H1 (cell line): Measurements from ENCODE around the gene RDH14. TPM values are rescaled to one million over a fixed set of nuclear protein-coding genes. Genes with fewer than 3 reads are reported as not detected.

Experiments used
- KDM1A ChIP-seq: fragments of 200-600, 300-600 bp; sonication (generic); IDR thresholded peaks from 2 replicates; pipeline ENCODE4 v1.7.1; 2016; ENCODE audit warnings: mild to moderate bottlenecking, low read length, borderline replicate concordance
- polyA plus RNA-seq, 7 experiments: library from polyadenylated mRNA; depleted of rRNA in 3 of 7; stranded (reverse) in 5 of 7; unstranded in 2 of 7; fragments of >200 nt in 5 of 7; fragments of 200-250 nt in 2 of 7; gene quantifications; 1 replicate in 5 of 7; 2 replicates in 1 of 7; 4 replicates in 1 of 7; pipeline versions ENCODE4 v1.2.1 to v1.2.3, GENCODE V29; 2011 to 2013; ENCODE audit warnings: missing spikeins in 2 of 7, mixed read lengths in 2 of 7
- total RNA-seq: library from RNA; stranded (reverse); fragmentation: NEBNext Ultra II Directional; extraction: Animal tissue kit (Norgen Biotek cat#: 25700); gene quantifications from 2 replicates; pipeline ENCODE4 v1.2.1, GENCODE V29; 2021
- TF ChIP-seq, protein P1 (sequence below): IDR thresholded peaks from 2 replicates; pipeline ENCODE4 v1.6.1; 2012; ENCODE audit warnings: inconsistent platforms
- TF ChIP-seq, protein P2 (sequence below): IDR thresholded peaks from 2 replicates; pipeline ENCODE4 v1.6.1; 2011; ENCODE audit warnings: low read depth, mild to moderate bottlenecking, low read length; ENCODE audit not compliant: insufficient read depth

RDH14 gene
- total and polyA plus RNA-seq, 2 of the 8 experiments (the other 6 are each of a cell fraction or from before 2014, with no cell fraction given), result 14.7 to 23.6 TPM

GRCh38 chr2:18510775-18511174 lies 49.7 kb downstream of the RDH14 start (continued):
- TF ChIP-seq, protein P1, sequence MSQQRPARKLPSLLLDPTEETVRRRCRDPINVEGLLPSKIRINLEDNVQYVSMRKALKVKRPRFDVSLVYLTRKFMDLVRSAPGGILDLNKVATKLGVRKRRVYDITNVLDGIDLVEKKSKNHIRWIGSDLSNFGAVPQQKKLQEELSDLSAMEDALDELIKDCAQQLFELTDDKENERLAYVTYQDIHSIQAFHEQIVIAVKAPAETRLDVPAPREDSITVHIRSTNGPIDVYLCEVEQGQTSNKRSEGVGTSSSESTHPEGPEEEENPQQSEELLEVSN, result no peak
- TF ChIP-seq, protein P2, sequence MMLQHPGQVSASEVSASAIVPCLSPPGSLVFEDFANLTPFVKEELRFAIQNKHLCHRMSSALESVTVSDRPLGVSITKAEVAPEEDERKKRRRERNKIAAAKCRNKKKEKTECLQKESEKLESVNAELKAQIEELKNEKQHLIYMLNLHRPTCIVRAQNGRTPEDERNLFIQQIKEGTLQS, result no peak
- TF ChIP-seq KDM1A, result no peak
